HEK293 (cell line): ENCODE measurements around the gene CCDC9.

Experiments used
- CTCF ChIA-PET: fragments of 350-600 bp; formaldehyde crosslinking; extraction: SDS; loops from one replicate; lab custom pipeline; 2021; ENCODE audit warnings: antibody characterized with exemption; lab: Yijun Ruan, JAX
- POLR2A ChIA-PET: fragments of 300-600 bp; formaldehyde crosslinking; extraction: SDS; loops from one replicate; lab custom pipeline; 2020; ENCODE audit warnings: antibody characterized with exemption, inconsistent platforms; lab: Yijun Ruan, JAX
- H3K27ac ChIP-seq: fragments of 200-500 bp; sonication (Bioruptor generic); 2 replicates; pipeline ENCODE4 v1.5.1; 2014; ENCODE audit warnings: low read depth, low read length, control low read depth, inconsistent platforms; ENCODE audit errors: extremely low read depth
- H3K36me3 ChIP-seq, 2 experiments: fragments of 200-500 bp in 1 of 2; sonication (Bioruptor generic) in 1 of 2; 1 replicate in 1 of 2; 2 replicates in 1 of 2; pipeline ENCODE4 v1.5.1; 2014 to 2017; ENCODE audit warnings: inconsistent platforms in 2 of 2, low read length in 2 of 2; ENCODE audit not compliant: control insufficient read depth in 2 of 2, insufficient read depth in 1 of 2
- H3K4me1 ChIP-seq: fragments of 200-500 bp; sonication (Bioruptor generic); 2 replicates; pipeline ENCODE4 v1.5.1; 2014; ENCODE audit warnings: mild to moderate bottlenecking, low read length, inconsistent platforms; ENCODE audit not compliant: control insufficient read depth, insufficient read depth
- H3K4me3 ChIP-seq: 2 replicates; pipeline ENCODE4 v1.5.1; 2011; ENCODE audit warnings: low read depth, mild to moderate bottlenecking, control low read depth, low read length, moderate library complexity
- H3K9me3 ChIP-seq: fragments of 200-500 bp; sonication (Bioruptor generic); 2 replicates; pipeline ENCODE4 v1.5.1; 2014; ENCODE audit warnings: low read depth, low read length, inconsistent platforms; ENCODE audit not compliant: control insufficient read depth, insufficient read depth
- BCL11A ChIP-seq: fragments of 450-650 bp; formaldehyde crosslinking; IDR thresholded peaks from 2 replicates; pipeline ENCODE4 v1.5.1; 2016; ENCODE audit warnings: low read depth, missing biosample characterization, missing genetic modification characterization
- IKZF3 ChIP-seq: fragments of 450-650 bp; IDR thresholded peaks from 2 replicates; pipeline ENCODE4 v1.5.0; 2018; ENCODE audit warnings: missing biosample characterization, mild to moderate bottlenecking, missing genetic modification characterization, moderate library complexity
- KLF16 ChIP-seq: fragments of 450-650 bp; formaldehyde crosslinking; IDR thresholded peaks from 2 replicates; pipeline ENCODE4 v1.5.1; 2017; ENCODE audit warnings: missing biosample characterization, missing genetic modification characterization
- ZBTB20 ChIP-seq: fragments of 450-650 bp; formaldehyde crosslinking; IDR thresholded peaks from 2 replicates; pipeline ENCODE4 v1.5.1; 2016; ENCODE audit warnings: missing biosample characterization, missing genetic modification characterization
- ZBTB21 ChIP-seq: fragments of 450-650 bp; formaldehyde crosslinking; IDR thresholded peaks from 2 replicates; pipeline ENCODE4 v1.5.1; 2017; ENCODE audit warnings: missing biosample characterization, missing genetic modification characterization
- ZBTB48 ChIP-seq: fragments of 450-650 bp; formaldehyde crosslinking; IDR thresholded peaks from 2 replicates; pipeline ENCODE4 v1.5.1; 2016; ENCODE audit warnings: missing biosample characterization, missing genetic modification characterization
- ZEB2 ChIP-seq: fragments of 450-650 bp; formaldehyde crosslinking; IDR thresholded peaks from 2 replicates; pipeline ENCODE4 v1.5.1; 2016; ENCODE audit warnings: missing biosample characterization, missing genetic modification characterization
- ZNF121 ChIP-seq: fragments of 450-650 bp; formaldehyde crosslinking; IDR thresholded peaks from 2 replicates; pipeline ENCODE4 v1.5.1; 2016; ENCODE audit warnings: missing biosample characterization, missing genetic modification characterization
- ZNF335 ChIP-seq: fragments of 450-650 bp; formaldehyde crosslinking; conservative IDR thresholded peaks from 2 replicates; pipeline ENCODE4 v1.5.1; 2016; ENCODE audit warnings: missing biosample characterization, missing genetic modification characterization
- ZNF433 ChIP-seq: fragments of 450-650 bp; formaldehyde crosslinking; IDR thresholded peaks from 2 replicates; pipeline ENCODE4 v1.5.1; 2016; ENCODE audit warnings: missing biosample characterization, missing genetic modification characterization, low read depth
- ZNF610 ChIP-seq: fragments of 450-650 bp; formaldehyde crosslinking; IDR thresholded peaks from 2 replicates; pipeline ENCODE4 v1.5.1; 2016; ENCODE audit warnings: missing biosample characterization, missing genetic modification characterization, borderline replicate concordance
- ZNF623 ChIP-seq: fragments of 450-650 bp; formaldehyde crosslinking; IDR thresholded peaks from 2 replicates; pipeline ENCODE4 v1.5.1; 2016; ENCODE audit warnings: missing biosample characterization, missing genetic modification characterization
- ZNF660 ChIP-seq: fragments of 450-650 bp; IDR thresholded peaks from 2 replicates; pipeline ENCODE4 v1.5.1; 2018; ENCODE audit warnings: missing biosample characterization, mild to moderate bottlenecking, missing genetic modification characterization
- TF ChIP-seq, protein P1 (sequence below): fragments of 450-650 bp; formaldehyde crosslinking; IDR thresholded peaks from 2 replicates; pipeline ENCODE4 v1.5.1; 2016; ENCODE audit warnings: missing biosample characterization, missing genetic modification characterization
- TF ChIP-seq, protein P2 (sequence below): fragments of 450-650 bp; formaldehyde crosslinking; IDR thresholded peaks from 2 replicates; pipeline ENCODE4 v1.5.1; 2016; ENCODE audit warnings: missing biosample characterization, missing genetic modification characterization
- TF ChIP-seq, protein P3 (sequence below): fragments of 450-650 bp; IDR thresholded peaks from 2 replicates; pipeline ENCODE4 v1.5.1; 2018; ENCODE audit warnings: missing biosample characterization, mild to moderate bottlenecking, missing genetic modification characterization
- TF ChIP-seq, protein P4 (sequence below): fragments of 450-650 bp; formaldehyde crosslinking; IDR thresholded peaks from 2 replicates; pipeline ENCODE4 v1.5.1; 2016; ENCODE audit warnings: missing biosample characterization, missing genetic modification characterization
- TF ChIP-seq, protein P5 (sequence below): fragments of 450-650 bp; formaldehyde crosslinking; IDR thresholded peaks from 2 replicates; pipeline ENCODE4 v1.5.1; 2016; ENCODE audit warnings: missing biosample characterization, missing genetic modification characterization, borderline replicate concordance
- TF ChIP-seq, protein P6 (sequence below): IDR thresholded peaks from 2 replicates; pipeline ENCODE4 v1.6.1; 2011; ENCODE audit warnings: mild to moderate bottlenecking, low read depth, low read length, borderline replicate concordance
- TF ChIP-seq, protein P7 (sequence below): fragments of 450-650 bp; formaldehyde crosslinking; IDR thresholded peaks from 2 replicates; pipeline ENCODE4 v1.5.1; 2017; ENCODE audit warnings: missing biosample characterization, missing genetic modification characterization

CCDC9 gene

DNA sequence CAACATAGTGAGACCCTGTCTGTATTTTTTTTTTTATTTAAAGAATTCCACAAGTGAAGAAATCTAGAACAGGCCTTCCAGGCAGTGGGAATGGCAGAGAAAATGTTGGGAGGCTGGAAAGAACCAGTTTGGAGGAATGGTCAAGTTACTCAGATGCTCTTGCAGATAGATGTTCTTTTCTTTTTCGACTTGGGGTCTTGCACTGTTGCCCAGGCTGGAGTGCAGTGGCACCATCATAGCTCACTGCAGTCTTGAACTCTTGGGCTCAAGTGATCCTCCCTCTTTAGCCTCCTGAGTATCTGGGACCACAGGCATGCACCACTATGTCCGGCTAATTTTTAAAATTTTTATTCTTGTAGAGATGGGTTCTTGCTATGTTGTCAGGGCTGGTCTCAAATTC, 54.0 kb downstream of the CCDC9 start:
- Histone ChIP-seq H3K4me3 (no peak overlapping the region), H3K4me1 (0 out of 2 replicates have a peak, but pooled peaks cover 3% of the 10 kb centered on the region), H3K36me3 (no peaks in the 10 kb centered on the region), H3K9me3 (no peaks in the 10 kb centered on the region)
- POLR2A ChIA-PET: no interaction called here
- CTCF ChIA-PET: interaction anchor here (0.8 to 1.0 kb wide), 2 partner anchors 16 to 397 kb away, joined by 3 to 5 read pairs; no protein-coding TSS in a partner anchor
- TF ChIP-seq BCL11A (no peak), ZNF121 (tag by site-specific recombination) (peak; percentile 94), ZNF433 (tag by site-specific recombination) (0 out of 2 replicates have a peak, but pooled peaks have one; percentile 7)
- TF ChIP-seq, all 188 proteins: peak for 2
- no peak overlapping the region for H3K27ac ChIP-seq

DNA sequence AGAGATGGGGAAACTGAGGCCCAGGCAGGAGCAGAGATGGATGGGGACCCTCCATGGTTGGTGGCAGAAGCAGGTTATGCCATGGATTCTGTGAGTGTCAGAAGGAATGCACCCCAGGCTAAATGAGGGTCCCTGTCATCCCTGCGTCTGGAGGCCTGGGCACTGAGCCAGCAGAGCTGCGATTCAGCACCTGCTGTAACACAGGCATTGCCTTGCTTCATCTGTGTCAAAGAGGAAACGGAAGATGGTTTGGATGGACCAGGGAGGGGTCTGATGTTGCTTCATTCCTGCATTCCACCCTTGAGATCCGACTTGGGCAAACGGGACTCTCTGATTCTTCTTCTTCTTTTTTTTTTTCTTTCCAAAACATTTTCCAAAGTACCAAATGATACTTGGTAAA, 54.5 kb downstream of the CCDC9 start:
- H3K4me3 ChIP-seq: no peak overlapping the region
- H3K36me3 ChIP-seq: no peaks in the 10 kb centered on the region
- POLR2A ChIA-PET: no interaction called here
- H3K27ac ChIP-seq: no peak overlapping the region
- CTCF ChIA-PET: interaction anchor here (0.7 to 1.0 kb wide), 3 partner anchors 17 to 396 kb away, joined by 3 to 5 read pairs (median 3); no protein-coding TSS in a partner anchor
- H3K9me3 ChIP-seq: no peaks in the 10 kb centered on the region
- H3K4me1 ChIP-seq: 0 out of 2 replicates have a peak, but pooled peaks cover 3% of the 10 kb centered on the region
- TF ChIP-seq, protein P1, sequence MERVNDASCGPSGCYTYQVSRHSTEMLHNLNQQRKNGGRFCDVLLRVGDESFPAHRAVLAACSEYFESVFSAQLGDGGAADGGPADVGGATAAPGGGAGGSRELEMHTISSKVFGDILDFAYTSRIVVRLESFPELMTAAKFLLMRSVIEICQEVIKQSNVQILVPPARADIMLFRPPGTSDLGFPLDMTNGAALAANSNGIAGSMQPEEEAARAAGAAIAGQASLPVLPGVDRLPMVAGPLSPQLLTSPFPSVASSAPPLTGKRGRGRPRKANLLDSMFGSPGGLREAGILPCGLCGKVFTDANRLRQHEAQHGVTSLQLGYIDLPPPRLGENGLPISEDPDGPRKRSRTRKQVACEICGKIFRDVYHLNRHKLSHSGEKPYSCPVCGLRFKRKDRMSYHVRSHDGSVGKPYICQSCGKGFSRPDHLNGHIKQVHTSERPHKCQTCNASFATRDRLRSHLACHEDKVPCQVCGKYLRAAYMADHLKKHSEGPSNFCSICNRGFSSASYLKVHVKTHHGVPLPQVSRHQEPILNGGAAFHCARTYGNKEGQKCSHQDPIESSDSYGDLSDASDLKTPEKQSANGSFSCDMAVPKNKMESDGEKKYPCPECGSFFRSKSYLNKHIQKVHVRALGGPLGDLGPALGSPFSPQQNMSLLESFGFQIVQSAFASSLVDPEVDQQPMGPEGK: peak; percentile 32; the same call in 1 of the 2 replicates
- TF ChIP-seq, protein P2, sequence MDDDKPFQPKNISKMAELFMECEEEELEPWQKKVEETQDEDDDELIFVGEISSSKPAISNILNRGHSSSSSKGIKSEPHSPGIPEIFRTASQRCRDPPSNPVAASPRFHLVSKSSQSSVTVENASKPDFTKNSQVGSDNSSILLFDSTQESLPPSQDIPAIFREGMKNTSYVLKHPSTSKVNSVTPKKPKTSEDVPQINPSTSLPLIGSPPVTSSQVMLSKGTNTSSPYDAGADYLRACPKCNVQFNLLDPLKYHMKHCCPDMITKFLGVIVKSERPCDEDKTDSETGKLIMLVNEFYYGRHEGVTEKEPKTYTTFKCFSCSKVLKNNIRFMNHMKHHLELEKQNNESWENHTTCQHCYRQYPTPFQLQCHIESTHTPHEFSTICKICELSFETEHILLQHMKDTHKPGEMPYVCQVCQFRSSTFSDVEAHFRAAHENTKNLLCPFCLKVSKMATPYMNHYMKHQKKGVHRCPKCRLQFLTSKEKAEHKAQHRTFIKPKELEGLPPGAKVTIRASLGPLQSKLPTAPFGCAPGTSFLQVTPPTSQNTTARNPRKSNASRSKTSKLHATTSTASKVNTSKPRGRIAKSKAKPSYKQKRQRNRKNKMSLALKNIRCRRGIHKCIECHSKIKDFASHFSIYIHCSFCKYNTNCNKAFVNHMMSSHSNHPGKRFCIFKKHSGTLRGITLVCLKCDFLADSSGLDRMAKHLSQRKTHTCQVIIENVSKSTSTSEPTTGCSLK (tag by site-specific recombination): no peak
- TF ChIP-seq, protein P3, sequence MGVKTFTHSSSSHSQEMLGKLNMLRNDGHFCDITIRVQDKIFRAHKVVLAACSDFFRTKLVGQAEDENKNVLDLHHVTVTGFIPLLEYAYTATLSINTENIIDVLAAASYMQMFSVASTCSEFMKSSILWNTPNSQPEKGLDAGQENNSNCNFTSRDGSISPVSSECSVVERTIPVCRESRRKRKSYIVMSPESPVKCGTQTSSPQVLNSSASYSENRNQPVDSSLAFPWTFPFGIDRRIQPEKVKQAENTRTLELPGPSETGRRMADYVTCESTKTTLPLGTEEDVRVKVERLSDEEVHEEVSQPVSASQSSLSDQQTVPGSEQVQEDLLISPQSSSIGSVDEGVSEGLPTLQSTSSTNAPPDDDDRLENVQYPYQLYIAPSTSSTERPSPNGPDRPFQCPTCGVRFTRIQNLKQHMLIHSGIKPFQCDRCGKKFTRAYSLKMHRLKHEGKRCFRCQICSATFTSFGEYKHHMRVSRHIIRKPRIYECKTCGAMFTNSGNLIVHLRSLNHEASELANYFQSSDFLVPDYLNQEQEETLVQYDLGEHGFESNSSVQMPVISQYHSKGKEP (tag by site-specific recombination): peak; percentile 26; the same call in 1 of the 2 replicates
- TF ChIP-seq ZEB2 (tag by site-specific recombination) (peak; percentile 50; the same call in 1 of the 2 replicates), ZBTB48 (peak; percentile 54; the same call in 1 of the 2 replicates), IKZF3 (tag by site-specific recombination) (peak; percentile 44; the same call in 1 of the 2 replicates), ZBTB20 (tag by site-specific recombination) (0 out of 2 replicates have a peak, but pooled peaks have one; percentile 20), ZNF660 (tag by site-specific recombination) (peak; percentile 65; the same call in 1 of the 2 replicates), KLF16 (tag by site-specific recombination) (no peak), ZBTB21 (peak; percentile 61; the same call in 1 of the 2 replicates), ZNF610 (tag by site-specific recombination) (no peak), ZNF335 (tag by site-specific recombination) (peak; percentile 71; the same call in 1 of the 2 replicates), ZNF623 (tag by site-specific recombination) (no peak)
- TF ChIP-seq, protein P4, sequence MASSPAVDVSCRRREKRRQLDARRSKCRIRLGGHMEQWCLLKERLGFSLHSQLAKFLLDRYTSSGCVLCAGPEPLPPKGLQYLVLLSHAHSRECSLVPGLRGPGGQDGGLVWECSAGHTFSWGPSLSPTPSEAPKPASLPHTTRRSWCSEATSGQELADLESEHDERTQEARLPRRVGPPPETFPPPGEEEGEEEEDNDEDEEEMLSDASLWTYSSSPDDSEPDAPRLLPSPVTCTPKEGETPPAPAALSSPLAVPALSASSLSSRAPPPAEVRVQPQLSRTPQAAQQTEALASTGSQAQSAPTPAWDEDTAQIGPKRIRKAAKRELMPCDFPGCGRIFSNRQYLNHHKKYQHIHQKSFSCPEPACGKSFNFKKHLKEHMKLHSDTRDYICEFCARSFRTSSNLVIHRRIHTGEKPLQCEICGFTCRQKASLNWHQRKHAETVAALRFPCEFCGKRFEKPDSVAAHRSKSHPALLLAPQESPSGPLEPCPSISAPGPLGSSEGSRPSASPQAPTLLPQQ (tag by site-specific recombination): peak; percentile 81
- TF ChIP-seq, protein P5, sequence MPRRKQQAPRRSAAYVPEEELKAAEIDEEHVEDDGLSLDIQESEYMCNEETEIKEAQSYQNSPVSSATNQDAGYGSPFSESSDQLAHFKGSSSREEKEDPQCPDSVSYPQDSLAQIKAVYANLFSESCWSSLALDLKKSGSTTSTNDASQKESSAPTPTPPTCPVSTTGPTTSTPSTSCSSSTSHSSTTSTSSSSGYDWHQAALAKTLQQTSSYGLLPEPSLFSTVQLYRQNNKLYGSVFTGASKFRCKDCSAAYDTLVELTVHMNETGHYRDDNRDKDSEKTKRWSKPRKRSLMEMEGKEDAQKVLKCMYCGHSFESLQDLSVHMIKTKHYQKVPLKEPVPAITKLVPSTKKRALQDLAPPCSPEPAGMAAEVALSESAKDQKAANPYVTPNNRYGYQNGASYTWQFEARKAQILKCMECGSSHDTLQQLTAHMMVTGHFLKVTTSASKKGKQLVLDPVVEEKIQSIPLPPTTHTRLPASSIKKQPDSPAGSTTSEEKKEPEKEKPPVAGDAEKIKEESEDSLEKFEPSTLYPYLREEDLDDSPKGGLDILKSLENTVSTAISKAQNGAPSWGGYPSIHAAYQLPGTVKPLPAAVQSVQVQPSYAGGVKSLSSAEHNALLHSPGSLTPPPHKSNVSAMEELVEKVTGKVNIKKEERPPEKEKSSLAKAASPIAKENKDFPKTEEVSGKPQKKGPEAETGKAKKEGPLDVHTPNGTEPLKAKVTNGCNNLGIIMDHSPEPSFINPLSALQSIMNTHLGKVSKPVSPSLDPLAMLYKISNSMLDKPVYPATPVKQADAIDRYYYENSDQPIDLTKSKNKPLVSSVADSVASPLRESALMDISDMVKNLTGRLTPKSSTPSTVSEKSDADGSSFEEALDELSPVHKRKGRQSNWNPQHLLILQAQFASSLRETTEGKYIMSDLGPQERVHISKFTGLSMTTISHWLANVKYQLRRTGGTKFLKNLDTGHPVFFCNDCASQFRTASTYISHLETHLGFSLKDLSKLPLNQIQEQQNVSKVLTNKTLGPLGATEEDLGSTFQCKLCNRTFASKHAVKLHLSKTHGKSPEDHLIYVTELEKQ (tag by site-specific recombination): no peak
- TF ChIP-seq, protein P6, sequence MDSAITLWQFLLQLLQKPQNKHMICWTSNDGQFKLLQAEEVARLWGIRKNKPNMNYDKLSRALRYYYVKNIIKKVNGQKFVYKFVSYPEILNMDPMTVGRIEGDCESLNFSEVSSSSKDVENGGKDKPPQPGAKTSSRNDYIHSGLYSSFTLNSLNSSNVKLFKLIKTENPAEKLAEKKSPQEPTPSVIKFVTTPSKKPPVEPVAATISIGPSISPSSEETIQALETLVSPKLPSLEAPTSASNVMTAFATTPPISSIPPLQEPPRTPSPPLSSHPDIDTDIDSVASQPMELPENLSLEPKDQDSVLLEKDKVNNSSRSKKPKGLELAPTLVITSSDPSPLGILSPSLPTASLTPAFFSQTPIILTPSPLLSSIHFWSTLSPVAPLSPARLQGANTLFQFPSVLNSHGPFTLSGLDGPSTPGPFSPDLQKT: no peak
- TF ChIP-seq, protein P7, sequence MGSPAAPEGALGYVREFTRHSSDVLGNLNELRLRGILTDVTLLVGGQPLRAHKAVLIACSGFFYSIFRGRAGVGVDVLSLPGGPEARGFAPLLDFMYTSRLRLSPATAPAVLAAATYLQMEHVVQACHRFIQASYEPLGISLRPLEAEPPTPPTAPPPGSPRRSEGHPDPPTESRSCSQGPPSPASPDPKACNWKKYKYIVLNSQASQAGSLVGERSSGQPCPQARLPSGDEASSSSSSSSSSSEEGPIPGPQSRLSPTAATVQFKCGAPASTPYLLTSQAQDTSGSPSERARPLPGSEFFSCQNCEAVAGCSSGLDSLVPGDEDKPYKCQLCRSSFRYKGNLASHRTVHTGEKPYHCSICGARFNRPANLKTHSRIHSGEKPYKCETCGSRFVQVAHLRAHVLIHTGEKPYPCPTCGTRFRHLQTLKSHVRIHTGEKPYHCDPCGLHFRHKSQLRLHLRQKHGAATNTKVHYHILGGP (tag by site-specific recombination): no peak
